Mesenteric fat pad (tissue), 1 donor: ENCODE data around the gene RPS15. TPM values are rescaled to one million over a fixed set of nuclear protein-coding genes. Genes with fewer than 3 reads are reported as not detected.

Experiments used
- DNase-seq: peaks from one replicate; pipeline ENCODE4 v3.0.0-alpha.2; 2020; ENCODE audit warnings: low spot score
- total RNA-seq: library from RNA; stranded (reverse); fragmentation: NEBNext Ultra II Directional; extraction: Animal tissue kit (Norgen Biotek cat#: 25700); gene quantifications from one replicate; pipeline ENCODE4 v1.2.1, GENCODE V29; 2021
- donor health status: DM: yes; HTN: yes; CAD: no.

Gene RPS15
- total RNA-seq, 1 donor from 2014 or later = 909 TPM

DNA sequence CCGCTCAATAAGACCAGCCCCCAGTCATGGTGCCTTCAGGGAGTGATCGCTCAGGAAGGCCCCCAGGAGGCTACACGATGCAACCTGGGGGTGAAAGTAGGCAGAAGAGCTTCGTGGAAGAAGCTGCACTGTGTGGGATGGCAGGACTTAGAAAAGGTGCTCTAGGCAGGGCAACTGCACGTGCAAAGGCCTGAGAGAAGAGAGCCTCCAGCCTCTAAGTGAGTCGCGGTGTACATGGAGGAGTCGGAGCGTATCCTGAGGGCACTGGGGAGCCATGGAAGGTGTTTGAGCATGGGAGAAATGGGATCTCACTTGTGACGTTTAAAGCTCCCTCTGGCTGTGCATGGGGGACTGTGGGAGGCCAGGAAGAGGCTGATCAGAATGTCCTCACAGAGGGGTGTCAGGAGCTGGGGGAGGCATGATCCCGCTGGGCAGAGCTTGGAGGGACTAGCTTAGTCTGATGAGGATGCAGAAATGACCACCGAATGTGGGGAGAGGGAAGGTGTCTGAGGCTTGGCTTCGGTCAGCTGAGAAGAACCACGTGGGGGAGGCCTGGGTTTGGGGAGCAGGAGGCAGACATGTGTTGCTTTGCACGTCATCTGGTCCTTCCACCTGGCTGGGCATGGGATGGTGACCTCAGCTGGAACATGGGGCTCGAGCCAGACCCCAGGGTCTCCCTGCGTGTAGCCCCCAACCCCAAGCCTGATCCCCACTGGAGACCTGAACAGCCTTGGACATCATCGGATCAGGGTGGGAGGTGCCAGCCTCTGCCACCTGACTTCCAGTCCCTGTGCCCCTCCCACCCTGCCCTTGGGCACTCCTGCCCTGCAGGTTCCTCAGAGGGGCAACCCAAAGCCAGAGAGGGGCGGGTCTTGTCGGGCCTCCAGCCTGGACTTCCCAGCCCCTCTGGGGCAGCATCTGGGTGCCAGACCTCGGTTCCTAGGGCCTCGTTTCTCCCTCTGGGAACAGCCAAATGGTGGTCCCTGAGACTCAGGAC lies 12.8 kb downstream of the RPS15 start:
- no peak for DNase-seq

GRCh38 chr19:1451916-1452801 lies 14.0 kb downstream of the RPS15 start:
- no peak for DNase-seq

- no peak for DNase-seq
These were observed 14.8 kb downstream of the RPS15 start for GRCh38 chr19:1452802-1453524.

DNA sequence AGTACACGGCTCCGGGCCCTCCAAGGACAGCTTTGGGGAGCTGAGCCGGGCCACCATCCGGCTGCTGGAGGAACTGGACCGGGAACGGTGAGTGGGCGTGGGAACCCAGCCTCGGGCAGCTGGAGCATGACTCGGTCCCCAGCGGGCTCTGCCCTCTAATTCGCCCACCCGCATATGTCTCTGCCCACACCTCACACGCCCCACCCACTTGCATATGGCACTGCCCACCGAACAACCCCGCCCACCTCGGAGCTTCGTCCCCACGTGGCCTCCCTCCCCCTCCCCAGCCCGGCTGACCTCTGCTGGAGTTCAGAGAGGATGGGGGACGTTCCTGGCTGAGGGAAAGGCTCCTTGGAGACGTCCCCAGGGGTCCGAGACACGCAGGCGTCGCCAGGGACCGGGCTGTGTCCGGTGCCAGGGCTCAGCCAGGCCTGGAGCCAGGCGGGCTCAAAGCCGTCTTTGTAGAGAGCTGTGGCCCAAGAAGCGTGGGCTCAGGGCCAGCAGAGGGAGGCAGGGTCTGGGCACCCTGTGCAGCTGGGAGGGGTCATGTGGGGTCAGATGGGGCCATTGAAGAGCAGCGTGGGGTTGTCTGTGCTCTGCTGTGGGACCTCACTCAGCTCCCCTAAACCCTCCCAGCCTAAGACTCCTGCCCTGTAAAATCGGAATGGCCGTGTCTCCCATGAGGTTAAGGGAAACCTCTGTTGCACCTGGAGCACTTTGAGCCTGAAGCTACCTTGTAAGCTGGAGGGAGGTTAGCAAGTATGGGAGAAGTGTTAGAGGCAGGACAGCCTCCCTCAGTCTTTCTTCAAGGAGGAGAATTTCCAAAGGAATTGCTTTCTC lies 15.5 kb downstream of the RPS15 start:
- no peak for DNase-seq

DNA sequence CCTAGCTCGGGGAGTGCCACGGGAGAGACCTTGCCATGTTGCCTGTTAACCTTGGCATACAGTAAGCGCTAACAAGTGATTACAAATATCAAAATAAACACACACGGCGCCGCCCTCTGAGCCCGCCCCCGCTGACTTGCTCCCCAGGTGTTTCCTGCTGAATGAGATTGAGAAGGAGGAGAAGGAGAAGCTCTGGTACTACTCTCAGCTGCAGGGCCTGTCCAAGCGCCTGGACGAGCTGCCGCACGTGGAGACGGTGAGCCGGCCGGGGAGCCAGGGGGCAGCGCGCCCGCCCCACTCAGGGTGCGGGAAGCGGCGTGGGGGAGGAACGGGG lies 16.8 kb downstream of the RPS15 start:
- DNase-seq = no peak

GRCh38 chr19:1455336-1456120 lies 17.3 kb downstream of the RPS15 start:
- no peak for DNase-seq

DNA sequence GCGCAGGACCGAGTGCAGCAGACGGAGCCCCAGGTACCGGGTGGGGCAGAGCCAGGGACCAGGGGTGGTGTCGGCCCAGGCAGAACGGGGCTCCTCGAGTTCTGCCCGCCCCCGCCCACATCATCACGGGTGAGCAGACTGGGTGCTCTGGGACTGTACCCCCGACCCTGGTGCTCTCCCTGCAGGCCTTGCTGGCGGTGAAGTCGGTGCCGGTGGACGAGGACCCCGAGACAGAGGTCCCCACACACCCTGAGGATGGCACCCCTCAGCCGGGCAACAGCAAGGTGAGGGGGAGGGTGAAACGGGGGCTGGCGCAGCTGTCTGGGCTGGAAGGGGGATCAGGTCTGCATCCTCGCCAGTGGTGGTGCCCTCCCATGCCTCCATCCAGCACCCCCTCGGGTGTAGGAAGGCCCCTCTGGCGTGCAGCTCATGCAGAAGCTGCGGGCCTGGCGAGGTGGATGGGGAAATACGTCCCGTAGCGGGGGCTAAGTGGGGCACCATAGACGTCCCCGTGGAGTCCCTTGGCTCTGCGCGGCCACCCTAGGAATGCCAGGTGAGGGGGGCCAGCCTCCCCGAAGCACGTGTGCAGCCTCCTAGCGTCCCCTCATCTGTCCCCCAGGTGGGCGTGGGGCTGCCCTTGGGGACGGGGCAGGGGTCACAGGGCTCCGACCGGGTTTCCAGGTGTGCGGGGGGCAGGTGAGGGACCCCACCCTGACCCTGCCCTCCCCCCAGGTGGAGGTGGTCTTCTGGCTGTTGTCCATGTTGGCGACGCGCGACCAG lies 18.1 kb downstream of the RPS15 start:
- DNase-seq = no peak

GRCh38 chr19:1457031-1457739 lies 19.0 kb downstream of the RPS15 start:
- no peak for DNase-seq

DNA sequence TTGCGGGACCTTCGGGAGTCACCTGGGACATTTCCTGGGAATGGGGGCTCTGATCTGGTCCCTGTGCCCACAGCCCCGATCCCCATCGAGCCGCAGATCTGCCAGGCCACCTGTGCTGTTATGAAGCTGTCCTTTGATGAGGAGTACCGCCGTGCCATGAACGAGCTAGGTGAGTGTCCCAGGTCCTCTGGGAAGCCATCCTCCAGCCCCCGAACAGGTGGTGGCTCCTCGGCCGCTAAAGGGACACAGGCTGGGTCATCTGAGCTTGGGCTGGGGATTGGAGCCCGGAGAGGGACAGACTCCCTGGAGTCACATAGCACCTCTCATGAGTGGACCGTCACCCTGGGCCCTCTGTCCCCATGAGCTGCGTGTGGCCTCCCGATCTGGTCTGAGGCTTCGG lies 19.7 kb downstream of the RPS15 start:
- no peak for DNase-seq

DNA sequence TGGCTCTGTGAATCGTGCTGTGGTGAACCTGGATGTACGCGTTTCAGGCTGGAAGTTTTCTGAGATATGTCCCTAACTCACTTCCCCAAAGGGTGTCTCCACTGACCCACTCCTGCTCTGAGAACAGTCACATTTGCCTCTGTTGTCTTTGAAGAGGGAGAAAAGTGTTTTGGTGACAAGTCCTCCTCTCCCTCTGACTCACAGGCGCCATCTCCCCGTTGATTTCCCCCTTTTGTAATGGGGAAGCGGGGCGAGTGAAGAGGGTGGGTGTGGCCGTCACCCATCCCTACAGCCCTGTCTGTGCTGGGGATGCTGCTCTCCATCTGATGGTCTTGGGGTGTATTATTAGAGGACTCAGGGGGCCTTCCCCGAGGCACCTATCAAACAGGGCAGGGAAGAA lies 21.3 kb downstream of the RPS15 start:
- DNase-seq = no peak

GRCh38 chr19:1460033-1460995 lies 22.1 kb downstream of the RPS15 start:
- DNase-seq = no peak

- DNase-seq = no peak
These were observed 23.7 kb downstream of the RPS15 start for GRCh38 chr19:1461862-1462261.

DNA sequence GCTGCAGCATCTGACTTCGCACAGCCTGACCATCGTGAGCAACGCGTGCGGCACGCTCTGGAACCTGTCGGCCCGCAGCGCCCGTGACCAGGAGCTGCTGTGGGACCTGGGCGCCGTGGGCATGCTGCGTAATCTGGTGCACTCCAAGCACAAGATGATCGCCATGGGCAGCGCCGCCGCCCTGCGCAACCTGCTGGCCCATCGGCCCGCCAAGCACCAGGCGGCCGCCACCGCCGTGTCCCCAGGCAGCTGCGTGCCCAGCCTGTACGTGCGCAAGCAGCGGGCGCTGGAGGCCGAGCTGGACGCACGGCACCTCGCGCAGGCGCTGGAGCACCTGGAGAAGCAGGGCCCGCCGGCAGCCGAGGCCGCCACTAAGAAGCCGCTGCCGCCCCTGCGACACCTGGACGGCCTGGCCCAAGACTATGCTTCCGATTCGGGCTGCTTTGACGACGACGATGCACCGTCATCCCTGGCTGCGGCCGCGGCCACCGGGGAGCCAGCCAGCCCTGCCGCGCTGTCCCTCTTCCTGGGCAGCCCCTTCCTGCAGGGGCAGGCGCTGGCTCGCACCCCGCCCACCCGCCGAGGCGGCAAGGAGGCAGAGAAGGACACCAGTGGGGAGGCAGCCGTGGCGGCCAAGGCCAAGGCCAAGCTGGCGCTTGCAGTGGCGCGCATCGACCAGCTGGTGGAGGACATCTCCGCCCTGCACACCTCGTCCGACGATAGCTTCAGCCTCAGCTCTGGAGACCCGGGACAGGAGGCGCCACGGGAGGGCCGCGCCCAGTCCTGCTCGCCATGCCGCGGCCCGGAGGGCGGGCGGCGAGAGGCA lies 27.2 kb downstream of the RPS15 start:
- no peak for DNase-seq

GRCh38 chr19:1466018-1466460 lies 27.8 kb downstream of the RPS15 start:
- DNase-seq = no peak

GRCh38 chr19:1466461-1467214 lies 28.4 kb downstream of the RPS15 start:
- no peak for DNase-seq

GRCh38 chr19:1467215-1467489 lies 29.0 kb downstream of the RPS15 start:
- no peak for DNase-seq
